H9 (cell line): Measurements from ENCODE around the gene KCNN3. TPM values are rescaled to one million over a fixed set of nuclear protein-coding genes. Genes with fewer than 3 reads are reported as not detected.

Experiments
- DNase-seq: peaks from one replicate; pipeline ENCODE4 v3.0.0-alpha.2; 2017
- H2AFZ ChIP-seq: one replicate; pipeline ENCODE4 v1.6.1; 2013; ENCODE audit warnings: mild to moderate bottlenecking, low read length, control low read depth, moderate library complexity
- H2AK5ac ChIP-seq: 2 replicates; pipeline ENCODE4 v1.6.1; 2013; ENCODE audit warnings: low read length, control low read depth, mixed read lengths; ENCODE audit not compliant: insufficient read length
- H2BK120ac ChIP-seq: one replicate; pipeline ENCODE4 v1.6.1; 2013; ENCODE audit warnings: low read depth, mild to moderate bottlenecking, low read length, control low read depth, inconsistent platforms; ENCODE audit not compliant: poor library complexity, severe bottlenecking
- H2BK12ac ChIP-seq: 2 replicates; pipeline ENCODE4 v1.6.1; 2013; ENCODE audit warnings: low read length, control low read depth, mixed read lengths, low read depth; ENCODE audit not compliant: insufficient read length
- H2BK15ac ChIP-seq: 2 replicates; pipeline ENCODE4 v1.6.1; 2013; ENCODE audit warnings: low read depth, low read length, control low read depth
- H2BK20ac ChIP-seq: one replicate; pipeline ENCODE4 v1.6.1; 2013; ENCODE audit warnings: low read depth, mild to moderate bottlenecking, low read length, control low read depth, inconsistent platforms; ENCODE audit not compliant: poor library complexity, severe bottlenecking
- H2BK5ac ChIP-seq: 2 replicates; pipeline ENCODE4 v1.6.1; 2013; ENCODE audit warnings: low read length, control low read depth, mixed read lengths; ENCODE audit not compliant: insufficient read length
- H3K14ac ChIP-seq: 2 replicates; pipeline ENCODE4 v1.6.1; 2013; ENCODE audit warnings: low read length, control low read depth; ENCODE audit not compliant: insufficient read depth
- H3K18ac ChIP-seq: 2 replicates; pipeline ENCODE4 v1.6.1; 2013; ENCODE audit warnings: low read depth, mild to moderate bottlenecking, mixed read lengths, low read length, control low read depth; ENCODE audit not compliant: insufficient read length
- H3K23ac ChIP-seq: 2 replicates; pipeline ENCODE4 v1.6.1; 2013; ENCODE audit warnings: low read length, control low read depth, mixed read lengths, low read depth; ENCODE audit not compliant: insufficient read length
- H3K23me2 ChIP-seq: 2 replicates; pipeline ENCODE4 v1.6.1; 2013; ENCODE audit warnings: low read depth, mild to moderate bottlenecking, mixed read lengths, low read length, control low read depth; ENCODE audit not compliant: insufficient read length, poor library complexity, severe bottlenecking
- H3K27ac ChIP-seq: 2 replicates; pipeline ENCODE4 v1.5.1; 2013; ENCODE audit warnings: low read length, control low read depth, mixed read lengths, low read depth; ENCODE audit not compliant: insufficient read length
- H3K27me3 ChIP-seq: 2 replicates; pipeline ENCODE4 v1.6.1; 2013; ENCODE audit warnings: low read length, control low read depth, inconsistent platforms; ENCODE audit not compliant: insufficient read depth
- H3K4ac ChIP-seq: 2 replicates; pipeline ENCODE4 v1.6.1; 2013; ENCODE audit warnings: low read depth, mild to moderate bottlenecking, control low read depth, inconsistent platforms, low read length, moderate library complexity
- H3K4me1 ChIP-seq: 2 replicates; pipeline ENCODE4 v1.6.1; 2013; ENCODE audit warnings: low read length, control low read depth, inconsistent platforms; ENCODE audit not compliant: insufficient read depth
- H3K4me2 ChIP-seq: 2 replicates; pipeline ENCODE4 v1.6.1; 2013; ENCODE audit warnings: low read length, control low read depth, mixed read lengths; ENCODE audit not compliant: insufficient read length, insufficient read depth
- H3K56ac ChIP-seq: 2 replicates; pipeline ENCODE4 v1.6.1; 2013; ENCODE audit warnings: low read depth, mild to moderate bottlenecking, mixed read lengths, low read length, control low read depth; ENCODE audit not compliant: insufficient read length
- H3K79me1 ChIP-seq: 2 replicates; pipeline ENCODE4 v1.6.1; 2013; ENCODE audit warnings: low read depth, mild to moderate bottlenecking, moderate library complexity, low read length, control low read depth, inconsistent platforms; ENCODE audit not compliant: insufficient read depth, poor library complexity, severe bottlenecking
- H3K79me2 ChIP-seq: 2 replicates; pipeline ENCODE4 v1.6.1; 2013; ENCODE audit warnings: low read length, control low read depth, inconsistent platforms; ENCODE audit not compliant: insufficient read depth
- H3K9ac ChIP-seq: 2 replicates; pipeline ENCODE4 v1.6.1; 2013; ENCODE audit warnings: low read length, control low read depth, mixed read lengths; ENCODE audit not compliant: insufficient read length; ENCODE audit errors: extremely low read depth
- H3K9me3 ChIP-seq: one replicate; pipeline ENCODE4 v1.6.1; 2013; ENCODE audit warnings: low read depth, low read length, inconsistent platforms; ENCODE audit not compliant: control insufficient read depth
- H3T11ph ChIP-seq: one replicate; pipeline ENCODE4 v1.6.1; 2013; ENCODE audit warnings: mild to moderate bottlenecking, low read length, control low read depth, inconsistent platforms
- H4K20me1 ChIP-seq: one replicate; pipeline ENCODE4 v1.6.1; 2013; ENCODE audit not compliant: control insufficient read depth, insufficient read length, insufficient read depth
- H4K5ac ChIP-seq: 2 replicates; pipeline ENCODE4 v1.6.1; 2013; ENCODE audit warnings: low read depth, mild to moderate bottlenecking, mixed read lengths, low read length, control low read depth; ENCODE audit not compliant: insufficient read length
- H4K8ac ChIP-seq: replicated peaks from 2 replicates; pipeline ENCODE4 v1.6.1; 2013; ENCODE audit warnings: low read length, control low read depth, mixed read lengths, low read depth; ENCODE audit not compliant: insufficient read length
- H4K91ac ChIP-seq: 2 replicates; pipeline ENCODE4 v1.6.1; 2013; ENCODE audit warnings: low read depth, mild to moderate bottlenecking, moderate library complexity, mixed read lengths, low read length, control low read depth; ENCODE audit not compliant: insufficient read length
- H3K27ac Mint-ChIP-seq, 3 experiments: 2 replicates in 2 of 3; 3 replicates in 1 of 3; pipeline ENCODE4 v1.8.0; 2020 to 2021; ENCODE audit warnings: mixed read lengths in 3 of 3, mild to moderate bottlenecking in 1 of 3, moderate library complexity in 1 of 3
- H3K27me3 Mint-ChIP-seq: 2 replicates; pipeline ENCODE4 v1.8.0; 2021; ENCODE audit warnings: low read depth, mild to moderate bottlenecking, moderate library complexity, mixed read lengths
- H3K36me3 Mint-ChIP-seq, 3 experiments: 2 replicates in 2 of 3; 3 replicates in 1 of 3; pipeline ENCODE4 v1.8.0; 2020 to 2021; ENCODE audit warnings: low read depth in 3 of 3, mixed read lengths in 3 of 3; ENCODE audit not compliant: insufficient read depth in 1 of 3
- H3K4me1 Mint-ChIP-seq, 2 experiments: 2 replicates each; pipeline ENCODE4 v1.8.0; 2020; ENCODE audit warnings: mixed read lengths in 2 of 2
- H3K4me3 Mint-ChIP-seq, 2 experiments: 2 replicates in 1 of 2; 3 replicates in 1 of 2; pipeline ENCODE4 v1.8.0; 2020 to 2021; ENCODE audit warnings: mild to moderate bottlenecking in 2 of 2, mixed read lengths in 2 of 2, moderate library complexity in 1 of 2
- H3K9me3 Mint-ChIP-seq, 2 experiments: 2 replicates in 1 of 2; 3 replicates in 1 of 2; pipeline ENCODE4 v1.8.0; 2020; ENCODE audit warnings: mild to moderate bottlenecking in 2 of 2, mixed read lengths in 2 of 2, moderate library complexity in 1 of 2
- WGBS: extraction: QIAGEN DNeasy Blood & Tissue Kit; methylation state at CpG from one replicate; pipeline ENCODE4 v1.1.7; 2013; ENCODE audit warnings: missing lambda C conversion rate, low lambda C conversion rate, mixed read lengths; ENCODE audit not compliant: insufficient read length; ENCODE audit errors: extremely low coverage; 5-methylcytosine and 5-hydroxymethylcytosine counted together
- total RNA-seq: library from RNA; stranded (reverse); gene quantifications from 2 replicates; pipeline ENCODE4 v1.2.1, GENCODE V29; 2021
- TF ChIP-seq, protein P1 (sequence below): fragments of 200-600 bp; sonication (generic); conservative IDR thresholded peaks from 3 replicates; pipeline ENCODE4 v1.8.0; 2021; ENCODE audit warnings: antibody characterized with exemption, mild to moderate bottlenecking

KCNN3 gene
- total RNA-seq, 1 experiment from 2014 or later, result 0.83 TPM

DNA sequence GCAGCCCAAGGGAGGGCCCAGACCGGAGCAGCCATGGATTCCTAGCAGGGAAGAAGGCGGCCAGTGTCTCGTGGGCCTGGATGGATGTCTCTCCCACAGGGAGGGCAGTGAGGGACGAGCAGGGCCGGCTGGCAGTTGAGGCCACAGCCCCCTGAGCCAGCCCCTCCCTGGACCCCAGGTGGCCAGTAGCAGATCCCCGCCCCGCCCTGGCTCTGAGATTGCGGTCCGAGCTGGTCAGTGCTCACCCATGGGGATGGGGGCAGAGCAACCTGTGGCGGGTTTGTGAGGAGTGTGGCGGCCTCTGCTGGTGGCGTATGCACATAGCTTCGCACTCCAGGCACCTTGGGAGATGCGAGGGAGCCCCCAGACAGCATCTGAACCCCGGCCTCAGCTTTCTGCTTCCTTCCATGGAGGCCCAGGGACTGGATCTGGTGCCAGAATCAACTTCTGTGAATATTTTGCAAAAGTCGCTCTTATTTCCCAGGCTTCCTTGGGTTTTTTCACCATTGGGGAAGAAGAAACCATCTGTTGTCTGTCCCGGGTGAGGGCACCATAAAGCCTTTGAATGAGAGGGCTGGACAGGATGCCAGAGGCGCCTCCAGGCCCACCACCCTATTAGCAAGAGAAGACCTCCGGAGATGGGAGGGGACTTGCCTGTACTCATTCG is 8.4 kb upstream of the KCNN3 start:
- Histone ChIP-seq H3K56ac (no peak overlapping the region), H3K23ac (no peak overlapping the region), H4K5ac (no peak overlapping the region), H3K9me3 (no peaks in the 10 kb centered on the region), H4K91ac (no peak overlapping the region), H3K4ac (no peak overlapping the region), H3K18ac (no peak overlapping the region), H2BK120ac (no peak overlapping the region), H2AFZ (no peak overlapping the region), H4K8ac (no peak overlapping the region), H2BK20ac (no peak overlapping the region), H3K23me2 (no peaks in the 10 kb centered on the region), H3K4me2 (no peak overlapping the region), H2BK12ac (no peak overlapping the region), H2AK5ac (no peak overlapping the region), H3K79me2 (no peaks in the 10 kb centered on the region), H4K20me1 (no peaks in the 10 kb centered on the region), H2BK15ac (no peak overlapping the region; the same call in 1 of the 2 replicates), H3T11ph (no peak overlapping the region), H3K9ac (no peak overlapping the region), H3K4me1 (0 out of 2 replicates have a peak, but pooled peaks cover 2% of the 10 kb centered on the region), H2BK5ac (no peak overlapping the region), H3K27ac (no peak overlapping the region), H3K27me3 (0 out of 2 replicates have a peak, but pooled peaks cover 2% of the 10 kb centered on the region), H3K14ac (no peak overlapping the region), H3K79me1 (no peaks in the 10 kb centered on the region)
- H3K4me3 Mint-ChIP-seq, result no peak overlapping the region
- TF ChIP-seq, protein P1, sequence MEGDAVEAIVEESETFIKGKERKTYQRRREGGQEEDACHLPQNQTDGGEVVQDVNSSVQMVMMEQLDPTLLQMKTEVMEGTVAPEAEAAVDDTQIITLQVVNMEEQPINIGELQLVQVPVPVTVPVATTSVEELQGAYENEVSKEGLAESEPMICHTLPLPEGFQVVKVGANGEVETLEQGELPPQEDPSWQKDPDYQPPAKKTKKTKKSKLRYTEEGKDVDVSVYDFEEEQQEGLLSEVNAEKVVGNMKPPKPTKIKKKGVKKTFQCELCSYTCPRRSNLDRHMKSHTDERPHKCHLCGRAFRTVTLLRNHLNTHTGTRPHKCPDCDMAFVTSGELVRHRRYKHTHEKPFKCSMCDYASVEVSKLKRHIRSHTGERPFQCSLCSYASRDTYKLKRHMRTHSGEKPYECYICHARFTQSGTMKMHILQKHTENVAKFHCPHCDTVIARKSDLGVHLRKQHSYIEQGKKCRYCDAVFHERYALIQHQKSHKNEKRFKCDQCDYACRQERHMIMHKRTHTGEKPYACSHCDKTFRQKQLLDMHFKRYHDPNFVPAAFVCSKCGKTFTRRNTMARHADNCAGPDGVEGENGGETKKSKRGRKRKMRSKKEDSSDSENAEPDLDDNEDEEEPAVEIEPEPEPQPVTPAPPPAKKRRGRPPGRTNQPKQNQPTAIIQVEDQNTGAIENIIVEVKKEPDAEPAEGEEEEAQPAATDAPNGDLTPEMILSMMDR, result peak; percentile 96
- H3K9me3 Mint-ChIP-seq, result no peaks in the 10 kb centered on the region; a peak in 1 of 5 replicates
- H3K27me3 Mint-ChIP-seq, result no peaks in the 10 kb centered on the region; the same call in 1 of the 2 replicates
- no peak overlapping the region for H3K27ac Mint-ChIP-seq
- H3K4me1 Mint-ChIP-seq, result peaks cover 3 to 8% of the 10 kb centered on the region in 2 experiments
- no CpG with 5 or more reads among the region's 20 CpGs for WGBS
- DNase-seq, result peak; percentile 94
- H3K36me3 Mint-ChIP-seq, result no peaks in the 10 kb centered on the region
